C4-2B (cell line): ENCODE results near the gene ARFIP2.

Experiments used
- ZFX ChIP-seq: fragments of 450-650 bp; IDR thresholded peaks from 2 replicates; pipeline ENCODE4 v1.6.1; 2017
- TF ChIP-seq, protein P1 (sequence below): fragments of 450-650 bp; conservative IDR thresholded peaks from 2 replicates; pipeline ENCODE4 v1.5.1; 2017; ENCODE audit warnings: mild to moderate bottlenecking

DNA sequence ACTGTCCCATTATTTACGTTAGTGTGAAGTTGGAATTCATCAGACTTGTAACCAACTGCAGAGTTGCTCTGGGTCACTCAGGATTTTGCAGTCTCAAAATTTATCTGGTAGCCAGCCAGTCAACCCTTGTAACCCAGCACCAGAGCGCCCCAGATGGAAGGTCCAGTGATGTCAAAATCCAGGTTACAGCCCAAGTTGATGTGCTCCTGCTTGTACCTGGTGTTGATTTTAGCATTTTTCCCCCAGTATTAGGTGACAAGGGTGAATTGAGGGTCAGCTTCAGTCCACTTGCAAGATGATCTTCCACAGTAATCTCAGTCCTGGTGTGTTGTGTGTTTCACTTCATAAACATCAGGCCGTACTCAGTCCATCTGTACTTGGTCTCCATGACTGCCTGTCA is 7.7 kb upstream of the ARFIP2 start:
- TF ChIP-seq, protein P1, sequence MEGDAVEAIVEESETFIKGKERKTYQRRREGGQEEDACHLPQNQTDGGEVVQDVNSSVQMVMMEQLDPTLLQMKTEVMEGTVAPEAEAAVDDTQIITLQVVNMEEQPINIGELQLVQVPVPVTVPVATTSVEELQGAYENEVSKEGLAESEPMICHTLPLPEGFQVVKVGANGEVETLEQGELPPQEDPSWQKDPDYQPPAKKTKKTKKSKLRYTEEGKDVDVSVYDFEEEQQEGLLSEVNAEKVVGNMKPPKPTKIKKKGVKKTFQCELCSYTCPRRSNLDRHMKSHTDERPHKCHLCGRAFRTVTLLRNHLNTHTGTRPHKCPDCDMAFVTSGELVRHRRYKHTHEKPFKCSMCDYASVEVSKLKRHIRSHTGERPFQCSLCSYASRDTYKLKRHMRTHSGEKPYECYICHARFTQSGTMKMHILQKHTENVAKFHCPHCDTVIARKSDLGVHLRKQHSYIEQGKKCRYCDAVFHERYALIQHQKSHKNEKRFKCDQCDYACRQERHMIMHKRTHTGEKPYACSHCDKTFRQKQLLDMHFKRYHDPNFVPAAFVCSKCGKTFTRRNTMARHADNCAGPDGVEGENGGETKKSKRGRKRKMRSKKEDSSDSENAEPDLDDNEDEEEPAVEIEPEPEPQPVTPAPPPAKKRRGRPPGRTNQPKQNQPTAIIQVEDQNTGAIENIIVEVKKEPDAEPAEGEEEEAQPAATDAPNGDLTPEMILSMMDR = no peak
- no peak for TF ChIP-seq ZFX
